Kidney epithelial cell (primary cell): ENCODE measurements around the gene ITGAE. TPM values are rescaled to one million over a fixed set of nuclear protein-coding genes. Genes with fewer than 3 reads are reported as not detected.

Experiments used
- DNase-seq: peaks from one replicate; pipeline ENCODE4 v3.0.0-alpha.2; 2010; ENCODE audit warnings: low read depth
- H3K27me3 ChIP-seq: 2 replicates; pipeline ENCODE4 v1.6.0; 2011; ENCODE audit warnings: low read length; ENCODE audit not compliant: control insufficient read depth, insufficient read depth
- H3K36me3 ChIP-seq: 2 replicates; pipeline ENCODE4 v1.5.1; 2011; ENCODE audit warnings: low read length; ENCODE audit not compliant: control insufficient read depth, insufficient read depth
- H3K4me3 ChIP-seq: 2 replicates; pipeline ENCODE4 v1.5.1; 2011; ENCODE audit warnings: low read depth, mild to moderate bottlenecking, control low read depth, low read length
- total RNA-seq: library from RNA; depleted of rRNA; stranded (reverse); fragments of >200 nt; gene quantifications from 2 replicates; pipeline ENCODE4 v1.2.3, GENCODE V29; 2015
- TF ChIP-seq, protein P1 (sequence below): IDR thresholded peaks from 2 replicates; pipeline ENCODE4 v1.5.1; 2011; ENCODE audit warnings: mild to moderate bottlenecking, moderate library complexity, low read length, control low read depth, inconsistent platforms; ENCODE audit not compliant: insufficient read depth, poor library complexity, severe bottlenecking

Gene ITGAE
- total RNA-seq, 1 donor from 2014 or later = 29.7 TPM

DNA sequence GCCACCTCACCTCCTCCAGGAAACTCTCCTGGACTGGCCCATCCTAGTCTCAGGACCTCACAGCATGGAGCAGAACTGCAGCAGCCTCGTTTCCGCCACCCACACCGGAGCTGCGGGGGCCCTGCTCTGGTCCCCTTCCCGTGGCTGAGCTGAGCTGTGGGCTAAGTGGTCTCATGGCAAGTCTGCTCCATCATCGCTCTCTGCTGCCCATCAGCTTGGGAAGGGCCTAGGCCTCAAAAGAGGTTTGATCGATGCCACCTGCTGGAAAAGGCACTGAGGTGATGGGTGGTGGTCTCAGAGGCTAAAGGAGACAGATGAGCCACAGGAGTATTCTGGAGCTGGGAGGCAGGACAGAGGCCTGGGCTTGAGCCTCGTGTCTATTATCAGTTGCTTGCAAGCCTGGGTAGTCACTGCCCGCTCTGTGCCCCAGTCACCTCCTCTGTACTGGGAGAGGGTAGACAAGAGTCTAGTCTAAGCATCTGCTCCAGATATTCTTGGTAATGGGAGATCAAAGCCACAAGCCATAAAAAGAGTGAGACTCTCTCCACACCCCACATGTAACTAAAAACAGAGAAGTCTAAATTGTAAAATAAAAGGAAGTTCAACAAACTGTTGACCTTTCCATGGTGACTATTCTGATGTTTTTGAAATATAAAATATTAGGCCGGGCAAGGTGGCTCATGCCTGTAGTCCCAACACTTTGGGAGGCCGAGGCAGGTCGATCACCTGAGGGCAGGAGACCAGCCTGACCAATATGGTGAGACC lies 1.6 kb downstream of the ITGAE start:
- H3K36me3 ChIP-seq = no peaks in the 10 kb centered on the region
- no peaks in the 10 kb centered on the region for H3K27me3 ChIP-seq
- TF ChIP-seq, protein P1, sequence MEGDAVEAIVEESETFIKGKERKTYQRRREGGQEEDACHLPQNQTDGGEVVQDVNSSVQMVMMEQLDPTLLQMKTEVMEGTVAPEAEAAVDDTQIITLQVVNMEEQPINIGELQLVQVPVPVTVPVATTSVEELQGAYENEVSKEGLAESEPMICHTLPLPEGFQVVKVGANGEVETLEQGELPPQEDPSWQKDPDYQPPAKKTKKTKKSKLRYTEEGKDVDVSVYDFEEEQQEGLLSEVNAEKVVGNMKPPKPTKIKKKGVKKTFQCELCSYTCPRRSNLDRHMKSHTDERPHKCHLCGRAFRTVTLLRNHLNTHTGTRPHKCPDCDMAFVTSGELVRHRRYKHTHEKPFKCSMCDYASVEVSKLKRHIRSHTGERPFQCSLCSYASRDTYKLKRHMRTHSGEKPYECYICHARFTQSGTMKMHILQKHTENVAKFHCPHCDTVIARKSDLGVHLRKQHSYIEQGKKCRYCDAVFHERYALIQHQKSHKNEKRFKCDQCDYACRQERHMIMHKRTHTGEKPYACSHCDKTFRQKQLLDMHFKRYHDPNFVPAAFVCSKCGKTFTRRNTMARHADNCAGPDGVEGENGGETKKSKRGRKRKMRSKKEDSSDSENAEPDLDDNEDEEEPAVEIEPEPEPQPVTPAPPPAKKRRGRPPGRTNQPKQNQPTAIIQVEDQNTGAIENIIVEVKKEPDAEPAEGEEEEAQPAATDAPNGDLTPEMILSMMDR = no peak
- DNase-seq = no peak
- no peak overlapping the region for H3K4me3 ChIP-seq

DNA sequence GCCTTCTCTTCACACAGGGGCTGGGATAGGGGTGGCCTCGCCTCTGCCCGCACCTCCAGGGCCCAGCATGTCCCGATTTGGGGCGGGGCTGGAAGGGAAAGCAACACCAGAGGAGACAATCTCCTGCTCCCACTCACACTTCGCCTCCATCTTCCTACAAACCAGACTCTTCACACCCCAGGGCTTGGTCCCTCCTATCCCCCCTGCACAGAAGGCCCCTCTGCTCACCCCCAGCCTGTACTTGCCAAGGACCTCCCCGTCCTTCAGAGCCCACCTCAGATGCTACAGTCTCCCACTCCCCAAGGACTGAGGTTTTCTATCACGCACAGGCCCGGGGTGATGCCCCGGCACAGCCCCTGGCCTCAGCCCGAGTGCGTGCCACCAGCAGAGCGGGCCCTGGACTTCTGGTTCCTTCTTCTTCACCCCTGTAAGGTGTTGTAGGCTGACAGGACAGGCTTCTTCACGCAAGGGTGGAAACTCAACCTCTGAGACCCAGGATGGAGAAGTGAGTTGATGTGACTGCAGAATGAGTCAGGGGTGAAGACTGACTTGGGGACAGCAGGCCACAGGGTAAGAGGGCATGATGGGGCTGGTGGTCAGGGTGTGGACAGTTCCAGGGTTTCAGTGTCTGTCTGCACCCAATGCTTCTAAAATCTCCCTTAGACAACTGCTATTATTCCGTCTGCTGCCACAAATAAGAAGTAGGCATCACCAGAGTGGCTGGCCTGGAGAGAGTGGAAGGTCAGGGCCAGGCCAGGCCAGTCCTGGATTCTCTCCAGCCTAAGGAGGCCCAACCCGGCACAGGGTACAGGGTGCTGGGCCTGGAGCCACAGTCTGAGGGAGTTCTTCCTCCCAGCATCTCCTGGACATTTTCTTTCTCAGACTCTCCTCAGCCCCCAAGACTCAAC lies 2.5 kb downstream of the ITGAE start:
- DNase-seq = no peak
- Histone ChIP-seq H3K36me3 (no peaks in the 10 kb centered on the region), H3K4me3 (no peak overlapping the region), H3K27me3 (no peaks in the 10 kb centered on the region)
- TF ChIP-seq, protein P1 = no peak

DNA sequence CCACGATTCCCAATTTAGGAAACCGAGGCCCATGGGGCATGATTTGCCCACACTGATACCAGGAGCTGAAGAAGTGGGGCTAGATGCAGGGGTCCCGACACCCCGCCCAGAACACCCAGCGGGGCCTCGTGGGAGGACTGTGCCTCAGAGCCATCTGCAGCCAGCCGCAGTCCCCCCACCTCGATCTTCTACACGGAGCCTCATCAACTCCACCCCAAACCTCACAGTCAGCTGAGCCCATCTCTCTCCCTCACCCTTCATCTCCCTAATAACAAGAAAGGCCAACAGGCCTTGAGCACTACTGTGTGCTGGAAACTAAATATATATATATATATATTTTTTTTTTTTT lies 4.2 kb downstream of the ITGAE start:
- TF ChIP-seq, protein P1 = no peak
- Histone ChIP-seq H3K36me3 (no peaks in the 10 kb centered on the region), H3K27me3 (no peaks in the 10 kb centered on the region), H3K4me3 (no peak overlapping the region)
- DNase-seq = no peak

DNA sequence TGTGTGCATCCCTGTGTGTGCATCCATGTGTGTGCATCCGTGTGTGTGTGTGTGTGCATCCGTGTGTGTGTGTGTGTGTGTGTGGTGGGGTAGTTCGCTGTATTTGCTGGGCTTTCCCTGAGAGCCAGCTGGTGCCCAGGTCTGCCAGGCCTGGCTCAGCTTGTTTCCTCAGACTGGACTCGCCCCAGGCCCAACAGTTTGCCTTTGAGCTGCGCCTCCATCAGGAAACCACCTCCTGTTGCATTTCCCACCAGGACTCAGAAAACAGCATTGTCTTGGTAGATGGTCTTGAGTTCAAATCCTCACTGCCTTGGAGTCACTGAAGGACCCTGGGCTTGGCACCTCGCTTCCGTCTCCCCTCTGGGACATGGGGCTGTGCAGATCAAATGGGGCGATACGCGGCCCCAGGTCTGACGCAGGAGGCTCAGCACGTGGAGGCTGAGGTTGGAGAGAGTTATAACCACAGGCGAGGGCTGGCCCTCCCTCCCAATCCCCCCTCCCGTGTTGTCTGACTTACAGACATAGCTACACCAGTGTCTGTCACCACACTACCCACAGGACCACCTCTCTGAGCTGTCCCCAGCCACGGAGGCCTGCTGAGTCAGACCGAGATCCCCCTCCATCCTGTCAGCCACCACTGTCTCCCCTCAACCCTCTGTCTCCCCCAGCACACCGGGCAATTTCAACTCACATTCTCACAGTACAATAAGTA lies 4.7 kb downstream of the ITGAE start:
- Histone ChIP-seq H3K27me3 (no peaks in the 10 kb centered on the region), H3K36me3 (no peaks in the 10 kb centered on the region), H3K4me3 (no peak overlapping the region)
- TF ChIP-seq, protein P1 = no peak
- no peak for DNase-seq

DNA sequence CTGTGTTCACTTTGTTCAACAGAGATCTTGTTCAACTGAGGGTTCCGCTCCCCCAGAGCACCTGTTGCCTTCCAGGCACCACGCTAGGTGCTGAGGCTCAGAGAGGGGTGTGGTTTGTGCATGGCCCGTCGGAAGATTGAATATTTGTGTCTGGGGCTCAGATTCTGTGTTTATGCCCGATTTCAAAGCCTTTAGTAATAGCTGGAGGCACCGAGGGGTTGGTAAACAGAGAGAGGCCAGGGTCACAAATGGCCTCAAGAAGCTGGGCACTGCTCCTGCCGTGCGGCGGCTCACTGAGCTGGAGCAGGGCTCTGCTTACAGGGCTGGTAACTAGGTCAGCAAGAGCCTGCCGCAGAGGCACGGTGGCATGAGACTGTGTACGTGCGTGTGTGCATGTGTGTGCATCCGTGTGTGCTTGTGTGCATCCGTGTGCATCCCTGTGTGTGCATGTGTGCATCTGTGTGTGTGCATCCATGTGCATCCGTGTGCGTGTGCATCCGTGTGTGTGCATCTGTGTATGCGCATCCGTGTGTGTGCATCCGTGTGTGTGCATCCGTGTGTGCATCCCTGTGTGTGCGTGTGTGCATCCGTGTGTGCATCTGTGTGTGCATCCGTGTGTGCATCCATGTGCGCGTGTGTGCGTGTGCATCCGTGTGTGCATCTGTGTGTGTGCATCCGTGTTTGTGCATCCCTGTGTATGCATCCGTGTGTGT lies 5.4 kb downstream of the ITGAE start:
- Histone ChIP-seq H3K27me3 (no peaks in the 10 kb centered on the region), H3K4me3 (no peak overlapping the region), H3K36me3 (no peaks in the 10 kb centered on the region)
- peak; percentile 44 for DNase-seq
- TF ChIP-seq, protein P1 = no peak
